HG02973 (cell line): ENCODE results near the gene TGIF1.
"Not testable (repeated sequence)": the region's sequence is repeated elsewhere in the genome, so short reads cannot be mapped to it uniquely, and the experiment has no call there.

Experiments
- ATAC-seq: cut with Tn5 transposase; IDR thresholded peaks from one replicate; pipeline ENCODE4 v1.9.1; 2021; ENCODE audit warnings: moderate library complexity; ENCODE audit not compliant: unreplicated experiment

TGIF1 gene

GRCh38 chr18:3455090-3455635 is 5.2 kb downstream of the TGIF1 start:
- ATAC-seq: no peak

GRCh38 chr18:3455907-3456685 is 6.1 kb downstream of the TGIF1 start:
- no peak for ATAC-seq

GRCh38 chr18:3456686-3457069 is 6.7 kb downstream of the TGIF1 start:
- ATAC-seq: no peak

GRCh38 chr18:3457261-3457724 is 7.3 kb downstream of the TGIF1 start:
- ATAC-seq: no peak

GRCh38 chr18:3458378-3458777 is 8.4 kb downstream of the TGIF1 start:
- no peak for ATAC-seq

- ATAC-seq: peak; percentile 46
Measured at GRCh38 chr18:3458952-3459853, 9.2 kb downstream of the TGIF1 start.

GRCh38 chr18:3460823-3461398 is 10.9 kb downstream of the TGIF1 start:
- ATAC-seq: no peak

- no peak for ATAC-seq
Measured at GRCh38 chr18:3461704-3462103, 11.7 kb downstream of the TGIF1 start.

GRCh38 chr18:3463051-3463450 is 13.1 kb downstream of the TGIF1 start:
- no peak for ATAC-seq

GRCh38 chr18:3466045-3466444 is 16.1 kb downstream of the TGIF1 start:
- ATAC-seq: no peak

- no peak for ATAC-seq
Measured at GRCh38 chr18:3466872-3467271, 16.9 kb downstream of the TGIF1 start.

GRCh38 chr18:3468066-3468705 is 18.2 kb downstream of the TGIF1 start:
- no peak for ATAC-seq

GRCh38 chr18:3468833-3469232 is 18.9 kb downstream of the TGIF1 start:
- no peak for ATAC-seq

GRCh38 chr18:3471141-3471648 is 21.2 kb downstream of the TGIF1 start:
- no peak for ATAC-seq

GRCh38 chr18:3472121-3472520 is 22.1 kb downstream of the TGIF1 start:
- ATAC-seq: not testable (repeated sequence)

GRCh38 chr18:3472681-3473544 is 22.9 kb downstream of the TGIF1 start:
- ATAC-seq: peak; percentile 90

GRCh38 chr18:3478262-3478978 is 28.4 kb downstream of the TGIF1 start:
- no peak for ATAC-seq

GRCh38 chr18:3479978-3480509 is 30.1 kb downstream of the TGIF1 start:
- no peak for ATAC-seq
